Measurements from ENCODE around the gene HOTAIR.

Gene HOTAIR

GRCh38 chr12:53976172-53976822, 1.5 kb upstream of the HOTAIR start:
- no peak for DNase-seq (ENCODE audit: low read depth in 2 of 2)

- DNase-seq (ENCODE audit: low read depth in 2 of 2): no peak
Observed at GRCh38 chr12:53975479-53976152, 862 bp upstream of the HOTAIR start.

GRCh38 chr12:53975064-53975471, 314 bp upstream of the HOTAIR start:
- no peak for DNase-seq (ENCODE audit: low read depth in 2 of 2)

GRCh38 chr12:53973236-53974042, 1.3 kb downstream of the HOTAIR start:
- DNase-seq (ENCODE audit: low read depth in 2 of 2): no peak

GRCh38 chr12:53972722-53973235, 2.0 kb downstream of the HOTAIR start, which contains the start of gene HOXC11:
HOXC11 (plus strand) TSS chr12:53973126; CDS start chr12:53973242, 116 bp downstream.
- DNase-seq (ENCODE audit: low read depth in 2 of 2): no peak

GRCh38 chr12:53972152-53972702, 2.5 kb downstream of the HOTAIR start:
- no peak for DNase-seq (ENCODE audit: low read depth in 2 of 2)

- no peak for DNase-seq (ENCODE audit: low read depth in 2 of 2)
Observed at GRCh38 chr12:53971686-53972085, 3.1 kb downstream of the HOTAIR start.

- DNase-seq (ENCODE audit: low read depth in 2 of 2): no peak
Observed at GRCh38 chr12:53971129-53971528, 3.6 kb downstream of the HOTAIR start.

GRCh38 chr12:53970451-53970850, 4.3 kb downstream of the HOTAIR start:
- DNase-seq (ENCODE audit: low read depth in 2 of 2): no peak

- no peak for DNase-seq (ENCODE audit: low read depth in 2 of 2)
Observed at GRCh38 chr12:53969588-53970259, 5.0 kb downstream of the HOTAIR start.

GRCh38 chr12:53968214-53969127, 6.3 kb downstream of the HOTAIR start:
- DNase-seq (ENCODE audit: low read depth in 2 of 2): no peak

- no peak for DNase-seq (ENCODE audit: low read depth in 2 of 2)
Observed at GRCh38 chr12:53967421-53967925, 7.3 kb downstream of the HOTAIR start.

- DNase-seq (ENCODE audit: low read depth in 2 of 2): no peak
Observed at GRCh38 chr12:53966385-53967133, 8.2 kb downstream of the HOTAIR start.

- DNase-seq (ENCODE audit: low read depth in 2 of 2): no peak
Observed at GRCh38 chr12:53966085-53966384, 8.7 kb downstream of the HOTAIR start.

GRCh38 chr12:53965281-53966084, 9.3 kb downstream of the HOTAIR start:
- no peak for DNase-seq (ENCODE audit: low read depth in 2 of 2)

- DNase-seq (ENCODE audit: low read depth in 2 of 2): no peak
Observed at GRCh38 chr12:53964315-53964713, 10.4 kb downstream of the HOTAIR start.

- DNase-seq (ENCODE audit: low read depth in 2 of 2): no peak
Observed at GRCh38 chr12:53963434-53964314, 11.1 kb downstream of the HOTAIR start.

- DNase-seq (ENCODE audit: low read depth in 2 of 2): no peak
Observed at GRCh38 chr12:53963005-53963404, 11.7 kb downstream of the HOTAIR start.

Measured in stimulated activated CD8-positive, alpha-beta memory T cell treated with anti-CD3 and anti-CD28 coated beads, Interleukin-2, amount 100 ng/mL, for 1 hour (primary cell).